GM18873 (cell line): ENCODE data around the gene RAB10.
"Not testable (repeated sequence)": the region's sequence is repeated elsewhere in the genome, so short reads cannot be mapped to it uniquely, and the experiment has no call there.

Source experiments
- ATAC-seq: cut with Tn5 transposase; IDR thresholded peaks from one replicate; pipeline ENCODE4 v1.9.1; 2021; ENCODE audit warnings: mild to moderate bottlenecking, moderate library complexity, moderate number of reproducible peaks; ENCODE audit not compliant: unreplicated experiment, low FRiP score

Gene RAB10

GRCh38 chr2:26013668-26014067, 20.2 kb upstream of the RAB10 start:
- ATAC-seq, result no peak

- no peak for ATAC-seq
Observed at GRCh38 chr2:26016012-26016705, 17.7 kb upstream of the RAB10 start.

GRCh38 chr2:26016706-26017045, 17.2 kb upstream of the RAB10 start:
- ATAC-seq, result not testable (repeated sequence)

GRCh38 chr2:26017464-26018183, 16.3 kb upstream of the RAB10 start:
- no peak for ATAC-seq

GRCh38 chr2:26018184-26019055, 15.5 kb upstream of the RAB10 start:
- no peak for ATAC-seq

GRCh38 chr2:26020231-26020640, 13.6 kb upstream of the RAB10 start:
- no peak for ATAC-seq

- no peak for ATAC-seq
Observed at GRCh38 chr2:26024260-26024659, 9.6 kb upstream of the RAB10 start.

- no peak for ATAC-seq
Observed at GRCh38 chr2:26025509-26025908, 8.4 kb upstream of the RAB10 start.

GRCh38 chr2:26028083-26028482, 5.8 kb upstream of the RAB10 start:
- not testable (repeated sequence) for ATAC-seq

- ATAC-seq, result not testable (repeated sequence)
Observed at GRCh38 chr2:26032586-26033269, 1.2 kb upstream of the RAB10 start.

GRCh38 chr2:26033270-26033817, 540 bp upstream of the RAB10 start:
- ATAC-seq, result no peak

GRCh38 chr2:26034637-26034992, 731 bp downstream of the RAB10 start:
- ATAC-seq, result no peak

- no peak for ATAC-seq
Observed at GRCh38 chr2:26035090-26035743, 1.3 kb downstream of the RAB10 start.

- ATAC-seq, result no peak
Observed at GRCh38 chr2:26039603-26040323, 5.9 kb downstream of the RAB10 start.

- no peak for ATAC-seq
Observed at GRCh38 chr2:26043109-26043508, 9.2 kb downstream of the RAB10 start.

- no peak for ATAC-seq
Observed at GRCh38 chr2:26043862-26044696, 10.2 kb downstream of the RAB10 start.

GRCh38 chr2:26048791-26049190, 14.9 kb downstream of the RAB10 start:
- no peak for ATAC-seq

GRCh38 chr2:26049641-26050040, 15.8 kb downstream of the RAB10 start:
- ATAC-seq, result no peak
